ENCODE measurements around the gene TMEM132C. TPM values are rescaled to one million over a fixed set of nuclear protein-coding genes. Genes with fewer than 3 reads are reported as not detected.

TMEM132C gene
- total and polyA plus RNA-seq, 4 donors, result 23.1 to 32.3 (median 24.2) TPM

DNA sequence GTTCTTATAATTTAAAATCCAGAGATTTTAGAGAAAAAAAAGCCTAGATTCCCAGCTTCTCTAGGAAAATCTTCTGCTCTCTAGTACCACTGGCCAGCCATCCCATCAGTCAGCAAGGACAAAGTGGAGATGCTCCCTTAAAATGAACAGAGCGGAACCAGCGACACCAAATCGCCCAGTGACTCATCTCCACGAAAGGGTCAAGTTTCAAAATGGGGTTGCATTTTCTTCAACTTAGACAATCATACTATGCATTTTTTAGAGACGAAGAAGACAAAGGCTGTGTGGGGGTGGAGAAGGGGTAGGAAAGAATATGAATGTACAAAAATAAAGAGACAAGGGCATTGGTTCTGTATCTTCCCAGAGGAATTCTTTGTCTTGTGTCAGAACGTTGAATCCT lies 344.8 kb downstream of the TMEM132C start:
- H3K4me1 ChIP-seq (ENCODE audit: control insufficient read depth, insufficient read depth, low read length), result peaks cover 3% of the 10 kb centered on the region
- H3K27me3 ChIP-seq (ENCODE audit: control insufficient read depth, insufficient read depth, low read length), result no peaks in the 10 kb centered on the region
- 31% methylated on average over 1 of the region's 6 CpGs for WGBS (ENCODE audit: insufficient coverage)
- H3K36me3 ChIP-seq (ENCODE audit: control insufficient read depth, insufficient read depth, low read length), result no peaks in the 10 kb centered on the region
- H3K4me3 ChIP-seq (ENCODE audit: low read depth, low read length), result no peak overlapping the region
- DNase-seq (ENCODE audit: low read depth in 4 of 6, low spot score in 6 of 6), result no peak
- no peak overlapping the region for H3K27ac ChIP-seq (ENCODE audit: low read depth, low read length)
- H3K9me3 ChIP-seq (ENCODE audit: control insufficient read depth, insufficient read depth, low read length), result no peaks in the 10 kb centered on the region

DNA sequence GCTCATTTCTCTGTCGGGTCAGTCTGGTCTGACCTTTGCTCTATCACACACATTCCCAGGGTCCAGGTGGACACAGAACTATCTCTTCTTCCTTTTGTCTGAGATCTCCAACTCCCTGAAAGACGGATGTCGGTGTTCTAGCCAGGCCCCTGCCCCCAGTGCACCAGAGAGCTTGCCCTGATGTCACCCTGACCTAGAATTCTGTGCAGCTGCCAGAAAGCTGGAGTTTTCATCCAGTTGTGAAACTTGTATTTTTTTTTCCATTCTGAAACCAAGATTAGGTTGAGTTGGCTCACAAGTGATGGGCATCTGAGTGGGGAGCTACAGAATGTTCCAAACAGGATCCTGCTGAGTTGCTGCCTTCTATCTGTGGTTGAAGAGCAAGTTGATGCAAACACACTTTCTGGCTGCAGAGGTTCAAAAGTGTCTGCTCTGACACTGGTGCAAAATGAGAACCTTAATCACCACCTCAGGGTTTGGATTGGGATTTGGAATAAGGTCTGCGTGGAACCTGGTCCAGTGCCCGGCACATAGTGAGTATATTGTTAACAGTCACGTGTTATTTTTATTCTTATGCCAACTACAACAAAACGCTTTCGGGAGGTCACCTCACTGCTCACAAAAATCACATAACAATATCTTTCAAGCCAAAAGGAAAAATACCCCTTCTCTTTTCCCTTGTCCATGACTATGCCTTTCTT lies 345.3 kb downstream of the TMEM132C start:
- WGBS (ENCODE audit: insufficient coverage), result 62% methylated on average over 3 of the region's 8 CpGs
- Histone ChIP-seq H3K4me3 (ENCODE audit: low read depth, low read length) (no peak overlapping the region), H3K27ac (ENCODE audit: low read depth, low read length) (no peak overlapping the region), H3K4me1 (ENCODE audit: control insufficient read depth, insufficient read depth, low read length) (peaks cover 3% of the 10 kb centered on the region), H3K36me3 (ENCODE audit: control insufficient read depth, insufficient read depth, low read length) (no peaks in the 10 kb centered on the region), H3K27me3 (ENCODE audit: control insufficient read depth, insufficient read depth, low read length) (no peaks in the 10 kb centered on the region), H3K9me3 (ENCODE audit: control insufficient read depth, insufficient read depth, low read length) (no peaks in the 10 kb centered on the region)
- no peak for DNase-seq (ENCODE audit: low read depth in 4 of 6, low spot score in 6 of 6)

DNA sequence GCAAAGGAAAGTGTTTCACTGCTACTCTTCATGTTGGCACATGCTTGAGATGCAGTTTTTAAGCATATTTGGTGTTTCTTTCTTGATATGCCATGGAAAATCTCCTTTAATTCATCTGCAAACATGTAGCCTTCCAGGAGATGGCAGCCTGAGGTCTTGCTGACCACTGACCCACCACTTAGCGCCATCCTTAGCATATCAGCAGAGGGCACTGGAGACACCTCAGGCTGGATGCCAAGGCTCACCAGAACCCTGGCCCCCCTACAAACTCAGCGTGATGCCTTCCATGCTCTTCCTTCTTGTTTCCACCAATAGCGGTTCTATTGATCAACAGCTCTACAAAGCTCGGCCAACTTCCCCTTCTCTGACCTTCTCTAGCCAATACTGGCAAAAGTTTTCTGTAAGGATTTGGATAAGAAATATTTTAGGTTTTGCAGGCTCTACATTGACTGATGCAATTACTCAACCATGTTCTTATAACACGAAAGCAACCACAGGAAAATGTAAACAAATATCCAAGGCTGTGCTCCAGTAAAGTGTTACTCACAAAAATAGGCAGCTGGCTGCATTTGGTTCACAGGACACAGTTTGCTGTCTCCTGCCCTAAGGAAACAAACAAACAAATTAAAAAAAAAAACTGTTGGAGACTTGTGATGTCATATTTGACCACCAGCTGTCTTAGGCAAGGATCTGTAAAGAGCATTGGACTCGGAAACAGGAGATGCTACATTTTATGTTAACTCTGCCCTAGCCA lies 347.0 kb downstream of the TMEM132C start:
- Histone ChIP-seq H3K27me3 (ENCODE audit: control insufficient read depth, insufficient read depth, low read length) (no peaks in the 10 kb centered on the region), H3K9me3 (ENCODE audit: control insufficient read depth, insufficient read depth, low read length) (no peaks in the 10 kb centered on the region), H3K4me3 (ENCODE audit: low read depth, low read length) (no peak overlapping the region), H3K36me3 (ENCODE audit: control insufficient read depth, insufficient read depth, low read length) (peaks cover 3% of the 10 kb centered on the region), H3K4me1 (ENCODE audit: control insufficient read depth, insufficient read depth, low read length) (peaks cover 3% of the 10 kb centered on the region), H3K27ac (ENCODE audit: low read depth, low read length) (no peak overlapping the region)
- 91% methylated on average over 3 of the region's 6 CpGs for WGBS (ENCODE audit: insufficient coverage)
- no peak for DNase-seq (ENCODE audit: low read depth in 4 of 6, low spot score in 6 of 6)

GRCh38 chr12:128617304-128617833 lies 350.4 kb downstream of the TMEM132C start:
- no CpG with 5 or more reads among the region's 2 CpGs for WGBS (ENCODE audit: insufficient coverage)
- no peak overlapping the region for H3K4me3 ChIP-seq (ENCODE audit: low read depth, low read length)
- peaks cover 8% of the 10 kb centered on the region for H3K36me3 ChIP-seq (ENCODE audit: control insufficient read depth, insufficient read depth, low read length)
- no peaks in the 10 kb centered on the region for H3K9me3 ChIP-seq (ENCODE audit: control insufficient read depth, insufficient read depth, low read length)
- no peaks in the 10 kb centered on the region for H3K27me3 ChIP-seq (ENCODE audit: control insufficient read depth, insufficient read depth, low read length)
- H3K4me1 ChIP-seq (ENCODE audit: control insufficient read depth, insufficient read depth, low read length), result no peaks in the 10 kb centered on the region
- DNase-seq (ENCODE audit: low read depth in 4 of 6, low spot score in 6 of 6), result no peak
- H3K27ac ChIP-seq (ENCODE audit: low read depth, low read length), result no peak overlapping the region

GRCh38 chr12:128619263-128619662 lies 352.3 kb downstream of the TMEM132C start:
- DNase-seq (ENCODE audit: low read depth in 4 of 6, low spot score in 6 of 6), result no peak
- no peaks in the 10 kb centered on the region for H3K9me3 ChIP-seq (ENCODE audit: control insufficient read depth, insufficient read depth, low read length)
- no peak overlapping the region for H3K27ac ChIP-seq (ENCODE audit: low read depth, low read length)
- H3K27me3 ChIP-seq (ENCODE audit: control insufficient read depth, insufficient read depth, low read length), result no peaks in the 10 kb centered on the region
- H3K4me3 ChIP-seq (ENCODE audit: low read depth, low read length), result no peak overlapping the region
- peaks cover 8% of the 10 kb centered on the region for H3K36me3 ChIP-seq (ENCODE audit: control insufficient read depth, insufficient read depth, low read length)
- 52% methylated on average over 6 of the region's 8 CpGs for WGBS (ENCODE audit: insufficient coverage)
- no peaks in the 10 kb centered on the region for H3K4me1 ChIP-seq (ENCODE audit: control insufficient read depth, insufficient read depth, low read length)

DNA sequence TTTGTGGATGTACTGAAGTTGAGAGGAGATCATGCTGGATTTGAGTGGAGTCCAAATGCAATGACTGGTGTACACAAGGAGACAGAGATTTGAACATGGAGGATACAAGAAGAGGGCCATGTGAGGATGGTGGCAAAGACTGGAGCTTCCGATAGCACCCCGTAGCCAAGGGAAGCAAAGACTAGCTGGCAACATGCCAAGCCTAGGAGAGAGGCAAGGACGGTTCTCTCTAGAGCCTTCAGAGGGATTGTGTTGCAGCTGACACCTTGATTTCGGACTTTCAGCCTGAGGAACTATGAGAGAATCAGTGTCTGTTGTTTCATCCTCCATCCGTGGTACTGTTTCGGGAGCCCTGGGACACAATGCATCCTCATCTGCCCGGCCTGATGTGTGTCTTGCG lies 354.3 kb downstream of the TMEM132C start:
- no peaks in the 10 kb centered on the region for H3K4me1 ChIP-seq (ENCODE audit: control insufficient read depth, insufficient read depth, low read length)
- DNase-seq (ENCODE audit: low read depth in 4 of 6, low spot score in 6 of 6), result no peak
- WGBS (ENCODE audit: insufficient coverage), result 84% methylated on average over 7 of the region's 8 CpGs
- H3K27ac ChIP-seq (ENCODE audit: low read depth, low read length), result no peak overlapping the region
- H3K36me3 ChIP-seq (ENCODE audit: control insufficient read depth, insufficient read depth, low read length), result peaks cover 8% of the 10 kb centered on the region
- H3K27me3 ChIP-seq (ENCODE audit: control insufficient read depth, insufficient read depth, low read length), result no peaks in the 10 kb centered on the region
- no peaks in the 10 kb centered on the region for H3K9me3 ChIP-seq (ENCODE audit: control insufficient read depth, insufficient read depth, low read length)
- no peak overlapping the region for H3K4me3 ChIP-seq (ENCODE audit: low read depth, low read length)

DNA sequence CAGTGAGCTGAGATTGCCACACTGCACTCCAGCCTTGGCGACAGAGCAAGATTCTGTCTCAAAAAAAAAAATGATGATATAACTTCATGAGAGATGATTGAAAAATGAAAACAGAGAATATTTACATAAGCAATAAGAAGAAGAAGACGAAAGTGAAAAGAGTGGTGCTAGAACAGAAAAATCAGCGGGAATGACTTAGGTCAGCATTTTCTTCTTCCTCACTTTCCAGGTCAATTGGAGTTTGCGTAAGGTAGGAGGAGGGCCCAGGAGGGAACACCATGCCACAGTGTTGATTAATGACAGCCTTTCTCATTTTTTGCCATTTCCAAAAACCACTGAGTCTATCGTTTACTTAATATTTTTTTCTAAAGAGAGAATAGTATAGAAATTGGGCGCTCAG lies 356.8 kb downstream of the TMEM132C start:
- peaks cover 5% of the 10 kb centered on the region for H3K36me3 ChIP-seq (ENCODE audit: control insufficient read depth, insufficient read depth, low read length)
- no peak overlapping the region for H3K4me3 ChIP-seq (ENCODE audit: low read depth, low read length)
- no peaks in the 10 kb centered on the region for H3K9me3 ChIP-seq (ENCODE audit: control insufficient read depth, insufficient read depth, low read length)
- no peak for DNase-seq (ENCODE audit: low read depth in 4 of 6, low spot score in 6 of 6)
- no peak overlapping the region for H3K27ac ChIP-seq (ENCODE audit: low read depth, low read length)
- H3K27me3 ChIP-seq (ENCODE audit: control insufficient read depth, insufficient read depth, low read length), result no peaks in the 10 kb centered on the region
- no peaks in the 10 kb centered on the region for H3K4me1 ChIP-seq (ENCODE audit: control insufficient read depth, insufficient read depth, low read length)
- no CpG with 5 or more reads among the region's 6 CpGs for whole genome bisulfite sequencing (ENCODE audit: insufficient coverage)

DNA sequence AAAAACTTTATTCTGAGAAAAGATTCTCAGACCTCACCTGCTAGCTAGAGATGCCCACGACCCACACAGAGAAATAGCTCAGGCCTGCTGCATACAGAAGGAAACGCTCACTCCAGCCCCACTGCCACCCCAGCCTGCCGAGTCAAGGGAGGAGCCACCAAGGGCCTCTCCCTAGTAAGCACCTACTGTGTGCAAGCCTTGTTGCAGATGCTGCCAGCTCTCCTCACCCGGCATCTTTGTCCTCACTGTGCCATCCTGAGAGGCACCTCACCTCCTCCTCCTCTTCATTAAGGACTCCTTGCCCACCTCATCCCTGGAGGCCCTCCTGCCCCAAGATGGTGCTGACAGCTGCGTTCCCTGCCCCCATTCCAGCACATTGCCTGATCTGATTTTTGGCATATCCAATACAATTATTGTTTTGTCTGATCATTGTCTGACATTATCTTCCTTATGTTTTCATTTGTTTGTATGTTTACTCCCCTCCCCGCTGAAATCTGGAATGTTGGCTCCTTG lies 359.9 kb downstream of the TMEM132C start:
- WGBS (ENCODE audit: insufficient coverage), result 100% methylated on average over 4 of the region's 6 CpGs
- no peaks in the 10 kb centered on the region for H3K27me3 ChIP-seq (ENCODE audit: control insufficient read depth, insufficient read depth, low read length)

GRCh38 chr12:128627659-128628058 lies 360.7 kb downstream of the TMEM132C start:
- no peaks in the 10 kb centered on the region for H3K36me3 ChIP-seq (ENCODE audit: control insufficient read depth, insufficient read depth, low read length)
- DNase-seq (ENCODE audit: low read depth in 4 of 6, low spot score in 6 of 6), result no peak
- no peak overlapping the region for H3K27ac ChIP-seq (ENCODE audit: low read depth, low read length)
- no peaks in the 10 kb centered on the region for H3K9me3 ChIP-seq (ENCODE audit: control insufficient read depth, insufficient read depth, low read length)
- no peak overlapping the region for H3K4me3 ChIP-seq (ENCODE audit: low read depth, low read length)
- no peaks in the 10 kb centered on the region for H3K27me3 ChIP-seq (ENCODE audit: control insufficient read depth, insufficient read depth, low read length)
- no peaks in the 10 kb centered on the region for H3K4me1 ChIP-seq (ENCODE audit: control insufficient read depth, insufficient read depth, low read length)
- WGBS (ENCODE audit: insufficient coverage), result 90% methylated on average over 9 of the region's 9 CpGs

More for the DNA sequence above, 359.9 kb downstream of the TMEM132C start:
- DNase-seq (ENCODE audit: low read depth in 4 of 6, low spot score in 6 of 6), result no peak
- no peaks in the 10 kb centered on the region for H3K36me3 ChIP-seq (ENCODE audit: control insufficient read depth, insufficient read depth, low read length)
- no peaks in the 10 kb centered on the region for H3K9me3 ChIP-seq (ENCODE audit: control insufficient read depth, insufficient read depth, low read length)
- H3K4me3 ChIP-seq (ENCODE audit: low read depth, low read length), result no peak overlapping the region
- H3K4me1 ChIP-seq (ENCODE audit: control insufficient read depth, insufficient read depth, low read length), result no peaks in the 10 kb centered on the region
- H3K27ac ChIP-seq (ENCODE audit: low read depth, low read length), result no peak overlapping the region
